ENCODE results near the gene NPHP4.

DNA sequence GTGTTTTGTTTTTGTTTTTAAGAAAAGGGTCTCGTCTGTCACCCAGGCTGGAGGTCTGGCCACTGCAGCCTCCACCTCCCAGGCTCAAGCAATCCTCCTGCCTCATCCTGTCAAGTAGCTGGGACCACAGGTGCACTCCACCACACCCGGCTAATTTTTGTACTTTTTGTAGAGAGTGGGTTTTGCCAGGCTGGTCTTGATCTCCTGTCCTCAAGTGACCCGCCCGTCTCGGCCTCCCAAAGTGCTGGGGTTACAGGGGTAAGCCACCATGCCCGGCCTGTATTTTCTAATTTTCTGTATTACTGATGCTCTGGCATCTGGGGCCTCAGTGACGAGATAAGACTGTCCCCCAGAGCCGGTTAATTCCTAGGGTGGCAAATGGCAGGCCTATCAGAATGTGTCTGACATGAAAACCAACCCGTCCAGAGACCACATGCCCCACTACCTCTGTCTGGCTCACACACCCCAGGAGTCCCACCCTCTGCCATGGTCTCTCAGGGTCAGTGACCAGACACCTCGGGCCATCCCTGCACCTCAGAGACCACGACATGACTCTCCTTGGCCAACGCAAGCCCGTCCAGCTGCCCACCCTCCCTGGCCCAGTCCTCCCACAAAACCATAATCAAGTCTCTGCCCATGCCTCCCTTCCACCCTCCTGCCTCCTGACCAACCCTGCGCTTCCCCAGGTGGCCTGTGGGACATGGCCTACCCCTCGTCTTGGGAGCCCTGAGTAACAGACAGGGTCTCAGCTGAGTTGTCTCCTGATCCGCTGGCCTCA lies 12.5 kb downstream of the NPHP4 start:
- TF ChIP-seq POLR2A (IDR thresholded peaks at IDR 0.05): no peak
- TF ChIP-seq, protein P1, sequence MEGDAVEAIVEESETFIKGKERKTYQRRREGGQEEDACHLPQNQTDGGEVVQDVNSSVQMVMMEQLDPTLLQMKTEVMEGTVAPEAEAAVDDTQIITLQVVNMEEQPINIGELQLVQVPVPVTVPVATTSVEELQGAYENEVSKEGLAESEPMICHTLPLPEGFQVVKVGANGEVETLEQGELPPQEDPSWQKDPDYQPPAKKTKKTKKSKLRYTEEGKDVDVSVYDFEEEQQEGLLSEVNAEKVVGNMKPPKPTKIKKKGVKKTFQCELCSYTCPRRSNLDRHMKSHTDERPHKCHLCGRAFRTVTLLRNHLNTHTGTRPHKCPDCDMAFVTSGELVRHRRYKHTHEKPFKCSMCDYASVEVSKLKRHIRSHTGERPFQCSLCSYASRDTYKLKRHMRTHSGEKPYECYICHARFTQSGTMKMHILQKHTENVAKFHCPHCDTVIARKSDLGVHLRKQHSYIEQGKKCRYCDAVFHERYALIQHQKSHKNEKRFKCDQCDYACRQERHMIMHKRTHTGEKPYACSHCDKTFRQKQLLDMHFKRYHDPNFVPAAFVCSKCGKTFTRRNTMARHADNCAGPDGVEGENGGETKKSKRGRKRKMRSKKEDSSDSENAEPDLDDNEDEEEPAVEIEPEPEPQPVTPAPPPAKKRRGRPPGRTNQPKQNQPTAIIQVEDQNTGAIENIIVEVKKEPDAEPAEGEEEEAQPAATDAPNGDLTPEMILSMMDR (IDR thresholded peaks at IDR 0.05 in 4 of 5, conservative IDR thresholded peaks at IDR 0.05 in 1 of 5): no peak
